Mesothelial cell of epicardium (in vitro differentiated cells): Measurements from ENCODE around the gene CSF2. TPM values are rescaled to one million over a fixed set of nuclear protein-coding genes. Genes with fewer than 3 reads are reported as not detected.

Experiments used
- DNase-seq, 2 experiments: peaks; one replicate each; pipeline ENCODE4 v3.0.0; 2021; ENCODE audit warnings: low spot score in 2 of 2; ENCODE audit not compliant: unreplicated experiment in 2 of 2
- H3K27ac Mint-ChIP-seq: 2 replicates; pipeline ENCODE4 v1.8.0; 2021; ENCODE audit warnings: mixed read lengths
- H3K27me3 Mint-ChIP-seq: 2 replicates; pipeline ENCODE4 v1.8.0; 2021; ENCODE audit warnings: low read depth, mixed read lengths
- H3K36me3 Mint-ChIP-seq: 2 replicates; pipeline ENCODE4 v1.8.0; 2021; ENCODE audit warnings: mixed read lengths
- H3K4me1 Mint-ChIP-seq: 2 replicates; pipeline ENCODE4 v1.8.0; 2021; ENCODE audit warnings: mixed read lengths
- H3K4me3 Mint-ChIP-seq: 2 replicates; pipeline ENCODE4 v1.8.0; 2021; ENCODE audit warnings: mild to moderate bottlenecking, moderate library complexity, mixed read lengths
- H3K9me3 Mint-ChIP-seq: 2 replicates; pipeline ENCODE4 v1.8.0; 2021; ENCODE audit warnings: mixed read lengths
- CTCF ChIP-seq: fragments of 200-600 bp; sonication (generic); IDR thresholded peaks from one replicate; pipeline ENCODE4 v1.5.0; 2021; ENCODE audit warnings: antibody characterized with exemption; ENCODE audit not compliant: unreplicated experiment
- total RNA-seq: library from RNA; stranded (reverse); gene quantifications from 3 replicates; pipeline ENCODE4 v1.2.1, GENCODE V29; 2021

The CSF2 gene
- total RNA-seq, 1 donor from 2014 or later, result not detected

DNA sequence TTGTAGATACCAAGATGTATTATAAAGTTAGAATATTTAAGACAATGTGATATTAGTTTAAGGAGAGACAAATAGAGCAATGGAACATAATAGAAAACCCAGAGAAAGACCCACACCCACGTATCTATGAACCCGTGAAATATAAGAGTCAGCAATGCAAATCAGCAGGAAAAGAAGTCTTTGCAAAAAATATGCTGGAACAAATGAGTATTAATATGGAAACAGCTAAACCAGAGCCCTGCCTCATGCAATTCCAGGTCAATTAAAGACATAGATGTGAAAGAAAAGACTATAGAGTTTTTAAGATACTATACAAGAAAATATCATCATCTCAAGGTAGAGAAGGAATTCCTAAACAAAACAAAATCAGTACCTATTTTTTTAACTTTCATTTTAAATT is 36.2 kb upstream of the CSF2 start:
- DNase-seq, result no peak
- Mint-ChIP-seq H3K9me3 (peaks cover 20% of the 10 kb centered on the region), H3K27me3 (peaks cover 73% of the 10 kb centered on the region), H3K36me3 (no peaks in the 10 kb centered on the region), H3K4me1 (no peaks in the 10 kb centered on the region), H3K4me3 (no peak overlapping the region), H3K27ac (no peak overlapping the region)
- TF ChIP-seq CTCF, result no peak

GRCh38 chr5:132044207-132044606 is 29.4 kb upstream of the CSF2 start:
- no peak overlapping the region for H3K4me3 Mint-ChIP-seq
- H3K27ac Mint-ChIP-seq, result no peak overlapping the region
- H3K36me3 Mint-ChIP-seq, result no peaks in the 10 kb centered on the region
- H3K4me1 Mint-ChIP-seq, result no peaks in the 10 kb centered on the region
- no peak for TF ChIP-seq CTCF
- H3K9me3 Mint-ChIP-seq, result peaks cover 5% of the 10 kb centered on the region
- peak in 1 of 2 experiments; percentile 25 for DNase-seq
- H3K27me3 Mint-ChIP-seq, result peaks cover 34% of the 10 kb centered on the region

- Mint-ChIP-seq H3K4me1 (no peaks in the 10 kb centered on the region), H3K9me3 (peaks cover 5% of the 10 kb centered on the region), H3K27me3 (peaks cover 21% of the 10 kb centered on the region), H3K4me3 (no peak overlapping the region), H3K36me3 (no peaks in the 10 kb centered on the region), H3K27ac (no peak overlapping the region)
- DNase-seq, result no peak
- TF ChIP-seq CTCF, result no peak
Measured at GRCh38 chr5:132046880-132047299, 26.7 kb upstream of the CSF2 start.

- no peak for DNase-seq
- H3K27me3 Mint-ChIP-seq, result peaks cover 14% of the 10 kb centered on the region
- TF ChIP-seq CTCF, result no peak
- no peak overlapping the region for H3K27ac Mint-ChIP-seq
- no peak overlapping the region for H3K4me3 Mint-ChIP-seq
- H3K36me3 Mint-ChIP-seq, result no peaks in the 10 kb centered on the region
- no peaks in the 10 kb centered on the region for H3K9me3 Mint-ChIP-seq
- H3K4me1 Mint-ChIP-seq, result no peaks in the 10 kb centered on the region
Measured at GRCh38 chr5:132049093-132049492, 24.5 kb upstream of the CSF2 start.

DNA sequence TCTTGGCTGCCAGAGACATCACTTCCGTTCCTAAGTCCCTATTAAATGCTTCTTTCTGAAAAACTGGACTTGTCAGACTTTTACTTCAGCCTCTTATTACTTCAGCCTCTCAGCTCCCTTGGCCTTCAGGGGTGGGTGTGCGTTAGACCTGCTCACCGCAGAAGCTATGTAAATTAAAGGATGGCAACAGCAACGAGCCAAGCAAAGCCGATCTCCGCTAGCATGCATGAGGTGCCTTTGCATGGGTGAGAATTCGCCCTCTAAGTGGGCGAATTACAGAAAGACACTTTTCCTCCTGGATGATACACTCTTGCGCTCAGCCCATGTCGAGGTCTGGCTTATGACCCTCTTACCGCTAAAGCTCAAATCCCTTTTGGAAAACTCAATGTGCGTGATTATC is 24.0 kb upstream of the CSF2 start:
- H3K36me3 Mint-ChIP-seq, result no peaks in the 10 kb centered on the region
- H3K4me1 Mint-ChIP-seq, result no peaks in the 10 kb centered on the region
- DNase-seq, result no peak
- TF ChIP-seq CTCF, result no peak
- no peaks in the 10 kb centered on the region for H3K9me3 Mint-ChIP-seq
- H3K27me3 Mint-ChIP-seq, result peaks cover 18% of the 10 kb centered on the region
- no peak overlapping the region for H3K4me3 Mint-ChIP-seq
- no peak overlapping the region for H3K27ac Mint-ChIP-seq

- Mint-ChIP-seq H3K9me3 (no peaks in the 10 kb centered on the region), H3K27me3 (peaks cover 18% of the 10 kb centered on the region), H3K4me1 (no peaks in the 10 kb centered on the region)
Measured at GRCh38 chr5:132050136-132050535, 23.5 kb upstream of the CSF2 start.

More at GRCh38 chr5:132050136-132050535, 23.5 kb upstream of the CSF2 start:
- TF ChIP-seq CTCF, result no peak
- no peak overlapping the region for H3K4me3 Mint-ChIP-seq
- H3K36me3 Mint-ChIP-seq, result no peaks in the 10 kb centered on the region
- no peak overlapping the region for H3K27ac Mint-ChIP-seq
- peak in 1 of 2 experiments; percentile 27 for DNase-seq
